ENCODE measurements around the gene SASH3.

SASH3 gene

GRCh38 chrX:129793604-129794191 is 13.9 kb downstream of the SASH3 start:
- TF ChIP-seq CTCF (IDR thresholded peaks at IDR 0.05; ENCODE audit: insufficient read depth, low read length, poor library complexity, severe bottlenecking) (no peak), EZH2phosphoT487 (conservative IDR thresholded peaks at IDR 0.05; ENCODE audit: low read length) (no peak)
- Histone ChIP-seq H3K9me3 (ENCODE audit: insufficient read depth, low read length) (no peaks in the 10 kb centered on the region), H4K20me1 (ENCODE audit: low read depth, low read length) (no peaks in the 10 kb centered on the region), H3K9me2 (replicated peaks; ENCODE audit: insufficient read depth, low read length) (no peaks in the 10 kb centered on the region), H2AFZ (ENCODE audit: low read depth, low read length, severe bottlenecking) (no peak overlapping the region), H3K36me3 (ENCODE audit: low read length) (no peaks in the 10 kb centered on the region), H3K27ac (ENCODE audit: low read depth, low read length) (no peak overlapping the region), H3K9ac (ENCODE audit: low read length) (no peak overlapping the region), H3F3A (ENCODE audit: insufficient read depth) (peaks cover 26% of the 10 kb centered on the region), H3K4me2 (ENCODE audit: low read depth, low read length, poor library complexity, severe bottlenecking) (no peak overlapping the region), H3K27me3 (ENCODE audit: low read length) (no peaks in the 10 kb centered on the region), H3K4me3 (ENCODE audit: insufficient read depth, low read length, poor library complexity, severe bottlenecking) (no peak overlapping the region), H3K79me2 (ENCODE audit: insufficient read depth, low read length) (no peaks in the 10 kb centered on the region)

- no peaks in the 10 kb centered on the region for H3K36me3 ChIP-seq (ENCODE audit: low read length)
- no peak overlapping the region for H3K9ac ChIP-seq (ENCODE audit: low read length)
Measured at GRCh38 chrX:129795584-129795983, 15.8 kb downstream of the SASH3 start.

GRCh38 chrX:129797251-129797906 is 17.6 kb downstream of the SASH3 start:
- H3K27ac ChIP-seq (ENCODE audit: low read depth, low read length), result no peak overlapping the region
- H3K4me2 ChIP-seq (ENCODE audit: low read depth, low read length, poor library complexity, severe bottlenecking), result no peak overlapping the region
- peaks cover 35% of the 10 kb centered on the region for H3F3A ChIP-seq (ENCODE audit: insufficient read depth)

More at GRCh38 chrX:129795584-129795983, 15.8 kb downstream of the SASH3 start:
- H3F3A ChIP-seq (ENCODE audit: insufficient read depth), result peaks cover 35% of the 10 kb centered on the region
- H2AFZ ChIP-seq (ENCODE audit: low read depth, low read length, severe bottlenecking), result no peak overlapping the region
- H3K27ac ChIP-seq (ENCODE audit: low read depth, low read length), result no peak overlapping the region
- no peaks in the 10 kb centered on the region for H3K27me3 ChIP-seq (ENCODE audit: low read length)
- H3K4me3 ChIP-seq (ENCODE audit: insufficient read depth, low read length, poor library complexity, severe bottlenecking), result no peak overlapping the region
- H3K79me2 ChIP-seq (ENCODE audit: insufficient read depth, low read length), result no peaks in the 10 kb centered on the region
- no peaks in the 10 kb centered on the region for H3K9me2 ChIP-seq (replicated peaks; ENCODE audit: insufficient read depth, low read length)
- no peak overlapping the region for H3K4me2 ChIP-seq (ENCODE audit: low read depth, low read length, poor library complexity, severe bottlenecking)
- TF ChIP-seq EZH2phosphoT487 (conservative IDR thresholded peaks at IDR 0.05; ENCODE audit: low read length) (no peak), CTCF (IDR thresholded peaks at IDR 0.05; ENCODE audit: insufficient read depth, low read length, poor library complexity, severe bottlenecking) (no peak)
- H4K20me1 ChIP-seq (ENCODE audit: low read depth, low read length), result no peaks in the 10 kb centered on the region
- no peaks in the 10 kb centered on the region for H3K9me3 ChIP-seq (ENCODE audit: insufficient read depth, low read length)

More at GRCh38 chrX:129797251-129797906, 17.6 kb downstream of the SASH3 start:
- TF ChIP-seq EZH2phosphoT487 (conservative IDR thresholded peaks at IDR 0.05; ENCODE audit: low read length), result no peak
- no peak for TF ChIP-seq CTCF (IDR thresholded peaks at IDR 0.05; ENCODE audit: insufficient read depth, low read length, poor library complexity, severe bottlenecking)
- Histone ChIP-seq H3K36me3 (ENCODE audit: low read length) (no peaks in the 10 kb centered on the region), H3K27me3 (ENCODE audit: low read length) (no peaks in the 10 kb centered on the region), H3K9me3 (ENCODE audit: insufficient read depth, low read length) (no peaks in the 10 kb centered on the region), H2AFZ (ENCODE audit: low read depth, low read length, severe bottlenecking) (no peak overlapping the region), H3K4me3 (ENCODE audit: insufficient read depth, low read length, poor library complexity, severe bottlenecking) (no peak overlapping the region), H4K20me1 (ENCODE audit: low read depth, low read length) (no peaks in the 10 kb centered on the region), H3K9me2 (replicated peaks; ENCODE audit: insufficient read depth, low read length) (no peaks in the 10 kb centered on the region), H3K79me2 (ENCODE audit: insufficient read depth, low read length) (no peaks in the 10 kb centered on the region), H3K9ac (ENCODE audit: low read length) (no peak overlapping the region)
